Prostate gland (tissue), 2 donors: ENCODE data around the gene HS6ST2.

Experiments
- POLR2AphosphoS5 ChIP-seq: sonication (generic); formaldehyde crosslinking; IDR thresholded peaks from one replicate; pipeline ENCODE4 v1.6.1; 2017; ENCODE audit warnings: antibody characterized with exemption
- TF ChIP-seq, protein P1 (sequence below), 4 experiments: fragments of 200-600 bp in 2 of 4; fragments of 450-650 bp in 2 of 4; sonication (generic) in 2 of 4; IDR thresholded peaks; 1 replicate in 3 of 4; 2 replicates in 1 of 4; pipeline ENCODE4 v1.5.1; 2016 to 2019; ENCODE audit warnings: antibody characterized with exemption in 4 of 4, mild to moderate bottlenecking in 2 of 4, moderate library complexity in 2 of 4

DNA sequence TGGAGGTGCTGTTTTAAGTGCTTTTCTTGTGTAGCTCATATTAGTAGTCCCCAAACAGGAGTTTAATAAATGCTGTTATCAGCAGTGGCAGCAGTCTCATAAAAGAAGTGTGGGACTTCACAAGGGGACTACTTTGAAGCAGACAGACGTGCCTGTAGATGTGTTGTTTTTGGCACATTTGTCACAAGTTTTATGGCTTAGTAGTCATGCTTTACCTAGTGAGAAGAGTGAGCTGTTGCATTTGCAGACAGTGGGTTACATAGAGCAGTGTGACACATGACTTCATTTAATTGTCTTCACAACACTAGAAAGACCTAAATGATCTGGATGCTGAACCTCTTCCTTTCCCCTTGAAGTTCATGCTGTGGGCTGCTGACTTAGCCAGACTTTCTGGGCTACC lies 320.1 kb downstream of the HS6ST2 start:
- TF ChIP-seq, protein P1, sequence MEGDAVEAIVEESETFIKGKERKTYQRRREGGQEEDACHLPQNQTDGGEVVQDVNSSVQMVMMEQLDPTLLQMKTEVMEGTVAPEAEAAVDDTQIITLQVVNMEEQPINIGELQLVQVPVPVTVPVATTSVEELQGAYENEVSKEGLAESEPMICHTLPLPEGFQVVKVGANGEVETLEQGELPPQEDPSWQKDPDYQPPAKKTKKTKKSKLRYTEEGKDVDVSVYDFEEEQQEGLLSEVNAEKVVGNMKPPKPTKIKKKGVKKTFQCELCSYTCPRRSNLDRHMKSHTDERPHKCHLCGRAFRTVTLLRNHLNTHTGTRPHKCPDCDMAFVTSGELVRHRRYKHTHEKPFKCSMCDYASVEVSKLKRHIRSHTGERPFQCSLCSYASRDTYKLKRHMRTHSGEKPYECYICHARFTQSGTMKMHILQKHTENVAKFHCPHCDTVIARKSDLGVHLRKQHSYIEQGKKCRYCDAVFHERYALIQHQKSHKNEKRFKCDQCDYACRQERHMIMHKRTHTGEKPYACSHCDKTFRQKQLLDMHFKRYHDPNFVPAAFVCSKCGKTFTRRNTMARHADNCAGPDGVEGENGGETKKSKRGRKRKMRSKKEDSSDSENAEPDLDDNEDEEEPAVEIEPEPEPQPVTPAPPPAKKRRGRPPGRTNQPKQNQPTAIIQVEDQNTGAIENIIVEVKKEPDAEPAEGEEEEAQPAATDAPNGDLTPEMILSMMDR (IDR thresholded peaks at IDR 0.05) = no peak
- TF ChIP-seq POLR2AphosphoS5 = no peak
